ENCODE results near the gene PTPRN2. TPM values are rescaled to one million over a fixed set of nuclear protein-coding genes. Genes with fewer than 3 reads are reported as not detected.

The PTPRN2 gene
- polyA plus RNA-seq, 1 experiment, result 0.31 TPM

GRCh38 chr7:158572000-158572828, 15.4 kb downstream of the PTPRN2 start:
- no peak for TF ChIP-seq CTCF (IDR thresholded peaks at IDR 0.05; ENCODE audit: insufficient read depth, low read depth, low read length)
- no peaks in the 10 kb centered on the region for H3K27me3 ChIP-seq (ENCODE audit: control insufficient read depth, insufficient read depth, low read length)
- H3K4me3 ChIP-seq (ENCODE audit: low read depth, low read length), result no peak overlapping the region
- POLR2A ChIA-PET, result no interaction called here
- no peak for DNase-seq (ENCODE audit: low read depth)
- CTCF ChIA-PET, result interaction anchor here (0.6 kb wide), 1 partner anchor 9 kb away, joined by 3 read pairs; no protein-coding TSS in a partner anchor
- no peaks in the 10 kb centered on the region for H3K36me3 ChIP-seq (ENCODE audit: control insufficient read depth, insufficient read depth, low read length)

- CTCF ChIA-PET, result no interaction called here
- no peak for TF ChIP-seq CTCF (IDR thresholded peaks at IDR 0.05; ENCODE audit: insufficient read depth, low read depth, low read length)
- no peaks in the 10 kb centered on the region for H3K27me3 ChIP-seq (ENCODE audit: control insufficient read depth, insufficient read depth, low read length)
- POLR2A ChIA-PET, result no interaction called here
- H3K4me3 ChIP-seq (ENCODE audit: low read depth, low read length), result no peak overlapping the region
- DNase-seq (ENCODE audit: low read depth), result no peak
- no peaks in the 10 kb centered on the region for H3K36me3 ChIP-seq (ENCODE audit: control insufficient read depth, insufficient read depth, low read length)
Measured at GRCh38 chr7:158570449-158571170, 17.0 kb downstream of the PTPRN2 start.

GRCh38 chr7:158569858-158570323, 17.7 kb downstream of the PTPRN2 start:
- DNase-seq (ENCODE audit: low read depth), result no peak
- CTCF ChIA-PET, result no interaction called here
- Histone ChIP-seq H3K36me3 (ENCODE audit: control insufficient read depth, insufficient read depth, low read length) (no peaks in the 10 kb centered on the region), H3K4me3 (ENCODE audit: low read depth, low read length) (no peak overlapping the region), H3K27me3 (ENCODE audit: control insufficient read depth, insufficient read depth, low read length) (no peaks in the 10 kb centered on the region)
- TF ChIP-seq CTCF (IDR thresholded peaks at IDR 0.05; ENCODE audit: insufficient read depth, low read depth, low read length), result no peak
- POLR2A ChIA-PET, result no interaction called here

- TF ChIP-seq CTCF (IDR thresholded peaks at IDR 0.05; ENCODE audit: insufficient read depth, low read depth, low read length), result no peak
- H3K4me3 ChIP-seq (ENCODE audit: low read depth, low read length), result no peak overlapping the region
- CTCF ChIA-PET, result no interaction called here
- DNase-seq (ENCODE audit: low read depth), result no peak
- no peaks in the 10 kb centered on the region for H3K27me3 ChIP-seq (ENCODE audit: control insufficient read depth, insufficient read depth, low read length)
- H3K36me3 ChIP-seq (ENCODE audit: control insufficient read depth, insufficient read depth, low read length), result no peaks in the 10 kb centered on the region
- POLR2A ChIA-PET, result no interaction called here
Measured at GRCh38 chr7:158568974-158569857, 18.4 kb downstream of the PTPRN2 start.

All from BJ (cell line).